ENCODE data around the gene IKZF1.

IKZF1 gene

GRCh38 chr7:50379082-50379481 lies 74.6 kb downstream of the IKZF1 start:
- ATAC-seq: no peak

- no peak for ATAC-seq
Measured at GRCh38 chr7:50379539-50379938, 75.0 kb downstream of the IKZF1 start.

GRCh38 chr7:50382455-50382854 lies 77.9 kb downstream of the IKZF1 start:
- ATAC-seq: no peak

DNA sequence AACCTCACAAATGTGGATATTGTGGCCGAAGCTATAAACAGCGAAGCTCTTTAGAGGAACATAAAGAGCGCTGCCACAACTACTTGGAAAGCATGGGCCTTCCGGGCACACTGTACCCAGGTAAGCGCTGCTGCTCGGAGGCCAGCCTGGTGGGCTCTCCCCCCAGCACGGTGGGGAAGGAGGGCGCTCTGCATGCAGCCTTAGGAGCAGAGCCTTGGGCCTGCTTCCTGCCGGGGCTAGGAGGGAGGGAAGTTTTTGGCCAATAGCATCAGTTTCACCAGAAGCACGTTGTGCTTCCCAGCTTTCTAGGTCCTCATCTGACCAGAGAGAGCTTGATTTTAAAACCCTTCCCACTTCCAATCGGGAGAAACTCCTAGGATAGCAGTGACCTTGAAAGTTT lies 82.8 kb downstream of the IKZF1 start:
- no peak for ATAC-seq

- ATAC-seq: peak; percentile 42 to 56
Measured at GRCh38 chr7:50389961-50390360, 85.4 kb downstream of the IKZF1 start.

DNA sequence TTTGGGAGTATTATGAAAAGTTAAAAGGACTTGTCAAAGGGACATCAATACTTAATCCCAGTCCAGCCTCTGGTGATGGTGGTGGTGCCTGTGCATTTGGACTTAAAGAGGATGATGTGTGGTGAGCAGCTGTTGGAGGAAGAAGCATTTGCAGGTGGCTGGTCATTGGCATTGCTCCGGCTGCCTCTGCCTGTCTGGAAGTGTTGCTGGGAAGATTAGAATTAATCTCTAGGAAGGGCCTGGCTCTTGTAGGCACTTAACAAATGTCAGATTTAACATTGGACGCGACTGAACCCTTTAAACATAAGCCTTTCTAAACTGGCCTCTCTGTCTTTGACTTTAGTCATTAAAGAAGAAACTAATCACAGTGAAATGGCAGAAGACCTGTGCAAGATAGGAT lies 86.9 kb downstream of the IKZF1 start:
- no peak for ATAC-seq

GRCh38 chr7:50393076-50393475 lies 88.6 kb downstream of the IKZF1 start:
- ATAC-seq: peak; percentile 53 to 57

- no peak for ATAC-seq
Measured at GRCh38 chr7:50393547-50394252, 89.2 kb downstream of the IKZF1 start.

DNA sequence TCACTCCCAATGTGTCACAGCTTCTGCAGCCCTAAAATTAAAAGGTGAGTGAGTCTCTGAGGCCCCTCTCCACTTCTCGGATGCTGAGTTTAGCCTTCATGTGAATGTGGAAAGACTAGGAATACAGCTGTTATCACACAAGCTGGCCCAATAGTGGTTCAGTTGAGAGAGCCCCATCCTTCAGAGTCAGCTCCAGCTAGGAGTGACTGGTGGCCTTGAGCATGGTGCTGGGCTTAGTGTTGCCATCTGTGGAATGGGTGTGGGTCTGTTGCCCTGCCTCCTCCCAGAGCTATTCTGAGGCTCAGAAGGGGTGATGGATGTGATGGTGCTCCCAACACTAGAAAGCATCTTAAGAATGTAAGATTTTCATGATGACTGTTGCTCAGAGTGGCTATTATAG lies 89.8 kb downstream of the IKZF1 start:
- ATAC-seq: no peak

GRCh38 chr7:50396856-50397255 lies 92.3 kb downstream of the IKZF1 start:
- peak; percentile 62 to 64 for ATAC-seq

DNA sequence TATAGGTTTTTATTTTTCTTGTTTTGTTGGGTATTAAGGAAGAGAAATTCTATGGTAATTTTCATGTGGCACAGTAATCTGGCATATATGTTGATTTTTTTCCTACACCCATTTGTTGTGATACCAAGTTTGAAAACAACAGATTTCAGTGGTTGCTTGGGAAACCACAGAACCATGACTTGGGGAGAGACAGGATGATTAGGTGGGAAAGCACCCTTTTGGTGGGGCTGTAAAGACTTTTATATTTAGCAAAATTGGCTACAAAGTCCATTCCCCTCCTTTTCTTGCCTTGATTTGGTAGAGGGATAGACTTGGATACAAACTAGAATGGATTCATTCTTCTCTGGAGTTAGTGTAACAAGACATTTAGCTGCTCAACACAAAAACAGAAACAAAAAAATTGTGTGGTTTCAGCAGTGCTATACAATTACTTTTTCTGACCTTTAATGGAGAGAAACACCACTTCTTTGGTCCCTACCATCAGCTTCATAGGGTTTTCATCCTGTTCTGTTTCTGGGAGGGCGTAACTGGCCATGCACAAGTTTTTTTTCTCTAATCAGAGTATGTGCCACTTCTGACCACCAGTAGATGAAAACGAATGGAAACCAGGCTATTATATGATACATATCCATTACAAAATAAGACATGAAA lies 92.9 kb downstream of the IKZF1 start:
- peak; percentile 39 to 45 for ATAC-seq

DNA sequence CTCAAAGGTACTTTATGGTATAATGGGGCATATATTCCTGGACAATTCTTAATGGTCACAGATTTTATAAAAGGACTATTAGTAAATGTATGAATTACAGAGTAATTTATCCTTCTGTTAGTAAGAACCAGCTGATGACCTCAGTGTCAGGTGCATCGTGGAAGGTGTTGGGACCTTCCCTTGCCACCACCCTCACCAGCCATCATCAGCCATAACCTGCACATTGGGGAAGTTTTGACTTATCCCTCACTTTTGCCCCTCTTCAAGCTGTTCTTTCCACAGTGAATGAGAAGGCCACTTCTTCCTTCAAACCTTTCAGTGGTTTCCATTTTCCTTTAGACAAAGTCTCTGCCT lies 93.4 kb downstream of the IKZF1 start:
- peak; percentile 9 to 44 for ATAC-seq

GRCh38 chr7:50399206-50399605 lies 94.7 kb downstream of the IKZF1 start:
- no peak for ATAC-seq

DNA sequence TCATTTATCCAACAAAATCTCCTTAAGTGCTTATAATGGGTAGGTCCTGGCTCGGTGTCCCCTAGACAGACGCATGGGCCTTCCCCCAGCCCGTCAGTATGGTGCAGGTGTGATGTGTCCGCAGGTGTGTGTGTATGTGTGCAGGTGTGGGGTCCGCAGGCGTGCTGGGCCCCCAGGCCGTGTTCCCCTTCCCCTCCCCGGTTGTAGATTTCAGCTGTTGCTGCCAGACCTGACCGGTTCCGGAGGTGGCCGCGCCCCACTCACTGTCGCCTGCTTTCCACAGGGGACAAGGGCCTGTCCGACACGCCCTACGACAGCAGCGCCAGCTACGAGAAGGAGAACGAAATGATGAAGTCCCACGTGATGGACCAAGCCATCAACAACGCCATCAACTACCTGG lies 95.1 kb downstream of the IKZF1 start:
- no peak for ATAC-seq

DNA sequence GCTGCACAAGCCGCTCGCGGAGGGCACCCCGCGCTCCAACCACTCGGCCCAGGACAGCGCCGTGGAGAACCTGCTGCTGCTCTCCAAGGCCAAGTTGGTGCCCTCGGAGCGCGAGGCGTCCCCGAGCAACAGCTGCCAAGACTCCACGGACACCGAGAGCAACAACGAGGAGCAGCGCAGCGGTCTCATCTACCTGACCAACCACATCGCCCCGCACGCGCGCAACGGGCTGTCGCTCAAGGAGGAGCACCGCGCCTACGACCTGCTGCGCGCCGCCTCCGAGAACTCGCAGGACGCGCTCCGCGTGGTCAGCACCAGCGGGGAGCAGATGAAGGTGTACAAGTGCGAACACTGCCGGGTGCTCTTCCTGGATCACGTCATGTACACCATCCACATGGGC lies 95.6 kb downstream of the IKZF1 start:
- ATAC-seq: no peak

DNA sequence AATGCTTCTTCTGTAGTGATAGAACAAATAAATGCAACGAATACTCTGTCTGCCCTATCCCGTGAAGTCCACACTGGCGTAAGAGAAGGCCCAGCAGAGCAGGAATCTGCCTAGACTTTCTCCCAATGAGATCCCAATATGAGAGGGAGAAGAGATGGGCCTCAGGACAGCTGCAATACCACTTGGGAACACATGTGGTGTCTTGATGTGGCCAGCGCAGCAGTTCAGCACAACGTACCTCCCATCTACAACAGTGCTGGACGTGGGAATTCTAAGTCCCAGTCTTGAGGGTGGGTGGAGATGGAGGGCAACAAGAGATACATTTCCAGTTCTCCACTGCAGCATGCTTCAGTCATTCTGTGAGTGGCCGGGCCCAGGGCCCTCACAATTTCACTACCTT lies 99.9 kb downstream of the IKZF1 start:
- ATAC-seq: no peak

DNA sequence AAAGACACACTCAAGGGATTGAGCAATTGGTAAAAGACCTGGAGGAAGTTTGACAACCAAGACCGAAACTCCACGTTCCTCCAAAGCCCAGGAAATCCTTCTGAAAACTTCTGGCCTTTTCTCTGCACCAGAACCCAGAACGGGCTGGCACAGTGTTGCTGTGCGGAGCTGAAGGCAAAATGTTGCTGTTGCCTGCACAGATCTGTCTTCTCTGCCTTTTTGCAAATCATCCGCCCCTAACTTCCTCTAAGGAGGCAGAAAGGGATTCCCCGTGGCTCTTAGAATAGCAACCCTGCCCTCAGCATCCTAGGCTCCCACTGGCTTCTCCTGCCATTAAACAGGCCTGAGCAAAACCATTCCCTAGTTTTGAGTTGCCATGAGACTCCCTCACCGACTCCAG lies 100.7 kb downstream of the IKZF1 start:
- no peak for ATAC-seq

- ATAC-seq: no peak
Measured at GRCh38 chr7:50406935-50407334, 102.4 kb downstream of the IKZF1 start.

GRCh38 chr7:50409856-50410745 lies 105.6 kb downstream of the IKZF1 start:
- ATAC-seq: peak; percentile 27 to 43

GRCh38 chr7:50411332-50411731 lies 106.8 kb downstream of the IKZF1 start:
- ATAC-seq: no peak

DNA sequence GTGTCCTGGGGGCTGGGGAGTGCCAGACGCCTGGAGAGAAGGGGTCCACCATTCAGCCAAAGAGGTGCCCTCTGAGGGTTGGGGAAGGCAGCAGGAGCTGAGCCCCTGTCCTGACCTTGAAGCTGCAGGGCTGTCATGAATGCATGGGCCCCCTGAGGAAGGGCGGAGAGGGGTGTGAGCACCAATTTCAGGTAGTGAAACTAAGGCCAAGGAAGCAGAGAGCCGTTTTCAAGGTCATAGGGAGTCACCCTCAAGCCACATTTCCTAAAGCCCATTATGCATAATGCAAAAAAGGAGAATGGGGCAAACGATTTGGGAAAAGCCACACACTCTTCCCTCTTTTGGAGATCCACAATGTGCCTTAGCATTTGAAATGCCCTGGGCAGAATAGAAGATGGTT lies 108.5 kb downstream of the IKZF1 start:
- ATAC-seq: no peak

GRCh38 chr7:50413561-50413960 lies 109.0 kb downstream of the IKZF1 start:
- no peak for ATAC-seq

DNA sequence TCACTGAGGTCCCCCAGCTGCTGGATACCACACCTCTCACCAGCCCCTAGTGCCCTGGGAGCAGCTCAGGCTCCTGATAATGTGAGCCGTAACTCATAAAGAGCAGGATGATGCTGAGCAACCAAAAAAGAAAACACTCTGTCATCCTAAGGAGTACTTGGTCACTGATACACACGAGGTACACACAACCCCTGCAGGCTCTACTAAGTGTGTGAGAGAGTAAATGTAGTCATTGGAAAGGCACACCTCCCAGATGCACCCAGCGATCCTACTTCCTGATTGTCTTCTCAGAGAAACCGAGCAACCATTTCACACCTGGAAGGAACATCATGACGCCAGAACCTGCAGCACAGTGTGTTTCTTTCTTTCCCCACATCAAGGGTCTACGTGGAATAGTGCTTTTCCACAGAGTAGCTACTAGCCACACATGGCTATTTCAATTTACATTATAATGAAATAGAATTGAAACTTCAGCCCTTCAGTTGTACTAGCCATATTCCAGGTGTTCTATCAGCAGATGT lies 111.4 kb downstream of the IKZF1 start:
- ATAC-seq: no peak

Data from activated CD4-positive, CD25-positive, alpha-beta regulatory T cell treated with anti-CD3 and anti-CD28 coated beads, Interleukin-2, amount 50 U/mL, for 24 hours (primary cell).